LNCAP (cell line): ENCODE results near the gene CRIP1.

ENCODE experiments used
- CTCF ChIP-seq: fragments of 450-650 bp; IDR thresholded peaks from 2 replicates; pipeline ENCODE4 v1.5.1; 2017; ENCODE audit warnings: mild to moderate bottlenecking

The CRIP1 gene

GRCh38 chr14:105469456-105470349, 17.0 kb upstream of the CRIP1 start:
- TF ChIP-seq CTCF: no peak

GRCh38 chr14:105470350-105471296, 16.1 kb upstream of the CRIP1 start:
- TF ChIP-seq CTCF: no peak

GRCh38 chr14:105471297-105471821, 15.3 kb upstream of the CRIP1 start:
- no peak for TF ChIP-seq CTCF

GRCh38 chr14:105471823-105472485, 14.7 kb upstream of the CRIP1 start:
- TF ChIP-seq CTCF: no peak

GRCh38 chr14:105472486-105472991, 14.1 kb upstream of the CRIP1 start:
- TF ChIP-seq CTCF: no peak

- no peak for TF ChIP-seq CTCF
Measured at GRCh38 chr14:105473033-105473676, 13.5 kb upstream of the CRIP1 start.
